HepG2 (cell line): ENCODE results near the gene SGK1. TPM values are rescaled to one million over a fixed set of nuclear protein-coding genes. Genes with fewer than 3 reads are reported as not detected.

Experiments used
- ATAC-seq: fragments of 200-7000 bp; cut with Tn5 transposase; 3 replicates; pipeline ENCODE4 v1.9.1; 2020; ENCODE audit warnings: mild to moderate bottlenecking, moderate library complexity
- BruUV-seq: library from RNA; stranded (reverse); fragments of 400-500 nt; replicated peaks from 2 replicates; lab custom pipeline; 2021; lab: Mats Ljungman, UMichigan
- CTCF ChIA-PET: fragments of 300-600 bp; formaldehyde crosslinking; extraction: SDS; loops from one replicate; lab custom pipeline; 2021; ENCODE audit warnings: low total read pairs, inconsistent platforms, low intra/inter-chr PET ratio; lab: Yijun Ruan, JAX
- POLR2A ChIA-PET: fragments of 350-600 bp; sonication (Branson Sonifier 250); formaldehyde crosslinking; loops from one replicate; lab custom pipeline; 2020; ENCODE audit warnings: antibody characterized with exemption, inconsistent platforms; lab: Yijun Ruan, JAX
- DNase-seq: peaks from one replicate; pipeline ENCODE4 v3.0.0-alpha.2; 2015; ENCODE audit warnings: low spot score
- FAIRE-seq: peaks from 3 replicates; lab custom pipeline; 2011; peaks lifted over from hg19 to GRCh38; lab: Jason Lieb, UNC
- H2AFZ ChIP-seq: one replicate; pipeline ENCODE4 v1.6.1; 2011; ENCODE audit warnings: low read length, inconsistent platforms
- H3K27ac ChIP-seq: fragments of 300-600 bp; 3 replicates; pipeline ENCODE4 v1.8.0; 2011; ENCODE audit warnings: mixed run types, mild to moderate bottlenecking, mixed read lengths, low read length, inconsistent platforms; ENCODE audit not compliant: insufficient read depth; ENCODE audit errors: extremely low read length
- H3K27me3 ChIP-seq, 2 experiments: fragments of 200-600 bp in 1 of 2; 2 replicates in 1 of 2; 3 replicates in 1 of 2; pipeline versions ENCODE4 v1.6.0 to v1.8.0; 2011; ENCODE audit warnings: low read length in 2 of 2, mild to moderate bottlenecking in 2 of 2, moderate library complexity in 2 of 2, inconsistent platforms in 1 of 2; ENCODE audit not compliant: insufficient read depth in 2 of 2, control insufficient read depth in 1 of 2
- H3K36me3 ChIP-seq, 2 experiments: fragments of 200-600 bp in 1 of 2; replicated peaks in 1 of 2; 2 replicates in 1 of 2; 3 replicates in 1 of 2; pipeline versions ENCODE4 v1.5.1 to v1.8.0; 2011; ENCODE audit warnings: low read length in 2 of 2, inconsistent platforms in 1 of 2; ENCODE audit not compliant: insufficient read depth in 2 of 2, control insufficient read depth in 1 of 2
- H3K4me1 ChIP-seq: 2 replicates; pipeline ENCODE4 v1.5.1; 2012; ENCODE audit warnings: low read length, inconsistent platforms; ENCODE audit not compliant: insufficient read depth
- H3K4me2 ChIP-seq: 2 replicates; pipeline ENCODE4 v1.6.0; 2011; ENCODE audit warnings: low read depth, low read length, inconsistent platforms
- H3K4me3 ChIP-seq, 3 experiments: fragments of 200-600 bp in 1 of 3; sonication (generic), shearing (Covaris generic) in 1 of 3; replicated peaks in 1 of 3; 2 replicates each; pipeline ENCODE4 v1.5.1; 2011 to 2016; ENCODE audit warnings: low read length in 3 of 3, inconsistent platforms in 2 of 3, low read depth in 2 of 3, mild to moderate bottlenecking in 2 of 3, control low read depth in 1 of 3, mixed read lengths in 1 of 3; ENCODE audit not compliant: insufficient read depth in 1 of 3
- H3K79me2 ChIP-seq: one replicate; pipeline ENCODE4 v1.6.1; 2011; ENCODE audit warnings: low read length, inconsistent platforms; ENCODE audit not compliant: insufficient read depth
- H3K9ac ChIP-seq: 2 replicates; pipeline ENCODE4 v1.6.0; 2011; ENCODE audit warnings: mild to moderate bottlenecking, low read depth, low read length, inconsistent platforms; ENCODE audit not compliant: insufficient read depth
- H3K9me3 ChIP-seq: 2 replicates; pipeline ENCODE4 v1.5.1; 2012; ENCODE audit warnings: mild to moderate bottlenecking, low read length
- H4K20me1 ChIP-seq: 2 replicates; pipeline ENCODE4 v1.6.0; 2011; ENCODE audit warnings: inconsistent platforms, mild to moderate bottlenecking, low read length, moderate library complexity; ENCODE audit not compliant: insufficient read depth
- CBX5 ChIP-seq: sonication (generic); formaldehyde crosslinking; IDR thresholded peaks from 2 replicates; pipeline ENCODE4 v1.4.0; 2020; ENCODE audit warnings: missing genetic modification reagents, borderline replicate concordance
- ETV6 ChIP-seq: sonication (generic); formaldehyde crosslinking; conservative IDR thresholded peaks from 2 replicates; pipeline ENCODE4 v1.4.0; 2020; ENCODE audit warnings: missing genetic modification reagents
- PLRG1 ChIP-seq: fragments of 450-650 bp; conservative IDR thresholded peaks from 2 replicates; pipeline ENCODE4 v1.6.1; 2016
- ZNF253 ChIP-seq: sonication (generic); formaldehyde crosslinking; IDR thresholded peaks from 2 replicates; pipeline ENCODE4 v1.8.0; 2022; ENCODE audit warnings: mild to moderate bottlenecking, missing genetic modification reagents, borderline replicate concordance
- WGBS: methylation state at CpG from one replicate; pipeline ENCODE4 v1.1.6; 2017; ENCODE audit warnings: low lambda C conversion rate; 5-methylcytosine and 5-hydroxymethylcytosine counted together
- in situ Hi-C: cut with HindIII; loops from 2 replicates; pipeline ENCODE4 v1.10.0; 2017; ENCODE audit warnings: low pct_unique_long_range_greater_than_20kb; ENCODE audit not compliant: extremely low pct_ligation_motif_present
- intact Hi-C: fragments of 100-400 bp; cut with micrococcal nuclease; formaldehyde crosslinking; loops from one replicate; pipeline ENCODE4 v1.10.0; 2022; ENCODE audit not compliant: unreplicated experiment
- polyA plus RNA-seq, 8 experiments: library from polyadenylated mRNA; depleted of rRNA in 3 of 8; stranded (reverse) in 7 of 8; unstranded in 1 of 8; fragments of >200 nt; fragmentation: Illumina TruSeq in 4 of 8; extraction: Trizol in 4 of 8; gene quantifications; 2 replicates each; pipeline versions ENCODE4 v1.2.1 to v1.2.3, GENCODE V29; 2011 to 2016; ENCODE audit warnings: low read depth in 4 of 8, missing spikeins in 1 of 8, mixed read lengths in 1 of 8; ENCODE audit not compliant: insufficient read depth in 1 of 8
- total RNA-seq, 5 experiments: library from RNA; depleted of rRNA; stranded (reverse); fragments of >200 nt; fragmentation: Illumina TruSeq; extraction: Trizol; gene quantifications; 2 replicates each; pipeline ENCODE4 v1.2.3, GENCODE V29; 2016; ENCODE audit warnings: low read depth in 1 of 5
- TF ChIP-seq, protein P1 (sequence below): sonication (generic); formaldehyde crosslinking; IDR thresholded peaks from 2 replicates; pipeline ENCODE4 v1.4.0; 2020; ENCODE audit warnings: mild to moderate bottlenecking, missing genetic modification reagents

Gene SGK1
- total and polyA plus RNA-seq, 2 of the 13 experiments (the other 11 are each of a cell fraction or from before 2014, with no cell fraction given): 56.1 to 56.2 TPM

DNA sequence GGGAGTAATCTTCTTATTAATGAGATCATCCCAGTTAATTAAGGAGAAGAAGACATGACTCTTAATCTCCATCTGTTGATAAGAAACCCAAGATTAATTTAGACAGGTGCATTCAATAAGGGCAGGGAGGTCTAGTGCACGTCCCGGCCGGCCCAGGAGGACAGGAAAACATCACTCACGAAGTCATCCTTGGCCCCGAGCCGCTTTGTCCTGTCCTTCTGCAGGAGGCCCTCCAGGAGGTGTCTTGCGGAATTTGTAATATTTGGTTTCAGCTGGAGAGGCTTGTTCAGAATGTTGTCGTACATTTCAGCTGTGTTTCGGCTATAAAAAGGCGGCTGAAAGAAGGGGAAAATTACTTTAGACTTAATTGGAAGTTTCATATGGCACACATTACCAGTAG, 147.1 kb downstream of the SGK1 start:
- H3K79me2 ChIP-seq: peaks cover 24% of the 10 kb centered on the region
- H3K9me3 ChIP-seq: no peaks in the 10 kb centered on the region
- CTCF ChIA-PET: interaction anchor here (5.4 kb wide), 1 partner anchor 470 kb away, joined by 78 read pairs; no protein-coding TSS in a partner anchor
- WGBS: 89% methylated on average over 10 of the region's 10 CpGs
- no peak overlapping the region for H3K9ac ChIP-seq
- H3K27ac ChIP-seq: no peak overlapping the region
- FAIRE-seq (no peak), ATAC-seq (no peak), DNase-seq (no peak)
- H3K4me1 ChIP-seq: peaks cover 52% of the 10 kb centered on the region
- in situ Hi-C loops: loop anchor here (5.0 to 25.0 kb wide), 2 partner anchors 266 to 471 kb away; no protein-coding TSS in a partner anchor
- no peak overlapping the region for H2AFZ ChIP-seq
- intact Hi-C loops: loop anchor here (5.0 to 10.0 kb wide), 2 partner anchors 154 to 711 kb away; no protein-coding TSS in a partner anchor
- peaks cover 20 to 41% of the 10 kb centered on the region in 2 experiments for H3K36me3 ChIP-seq
- no TSS peak for BruUV-seq
- H3K27me3 ChIP-seq: no peaks in the 10 kb centered on the region; a peak in 1 of 5 replicates
- H3K4me2 ChIP-seq: peak overlapping the region; percentile 15; the same call in 1 of the 2 replicates
- H4K20me1 ChIP-seq: peaks cover 42% of the 10 kb centered on the region
- TF ChIP-seq, protein P1, sequence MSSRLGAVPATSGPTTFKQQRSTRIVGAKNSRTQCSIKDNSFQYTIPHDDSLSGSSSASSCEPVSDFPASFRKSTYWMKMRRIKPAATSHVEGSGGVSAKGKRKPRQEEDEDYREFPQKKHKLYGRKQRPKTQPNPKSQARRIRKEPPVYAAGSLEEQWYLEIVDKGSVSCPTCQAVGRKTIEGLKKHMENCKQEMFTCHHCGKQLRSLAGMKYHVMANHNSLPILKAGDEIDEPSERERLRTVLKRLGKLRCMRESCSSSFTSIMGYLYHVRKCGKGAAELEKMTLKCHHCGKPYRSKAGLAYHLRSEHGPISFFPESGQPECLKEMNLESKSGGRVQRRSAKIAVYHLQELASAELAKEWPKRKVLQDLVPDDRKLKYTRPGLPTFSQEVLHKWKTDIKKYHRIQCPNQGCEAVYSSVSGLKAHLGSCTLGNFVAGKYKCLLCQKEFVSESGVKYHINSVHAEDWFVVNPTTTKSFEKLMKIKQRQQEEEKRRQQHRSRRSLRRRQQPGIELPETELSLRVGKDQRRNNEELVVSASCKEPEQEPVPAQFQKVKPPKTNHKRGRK: no peak
- TF ChIP-seq CBX5 (CRISPR knock-in tag) (no peak), ETV6 (CRISPR knock-in tag) (no peak), ZNF253 (CRISPR knock-in tag) (no peak), PLRG1 (no peak)
- H3K4me3 ChIP-seq: no peak overlapping the region; a peak in 1 of 6 replicates
- POLR2A ChIA-PET: no interaction called here
